HEK293T (cell line): Measurements from ENCODE around the gene ASCC1.

Experiments used
- CTCF ChIA-PET: fragments of 350-600 bp; formaldehyde crosslinking; extraction: SDS; loops from one replicate; lab custom pipeline; 2021; ENCODE audit warnings: antibody characterized with exemption, inconsistent platforms; lab: Yijun Ruan, JAX
- POLR2A ChIA-PET: fragments of 350-600 bp; formaldehyde crosslinking; extraction: SDS; loops from one replicate; lab custom pipeline; 2020; ENCODE audit warnings: antibody characterized with exemption, inconsistent platforms; lab: Yijun Ruan, JAX
- DNase-seq: peaks from one replicate; pipeline ENCODE4 v3.0.0; 2012; ENCODE audit warnings: mixed read lengths; ENCODE audit errors: extremely low spot score
- ARNT ChIP-seq: fragments of 450-650 bp; IDR thresholded peaks from 2 replicates; pipeline ENCODE4 v1.6.1; 2017; ENCODE audit warnings: mild to moderate bottlenecking
- BHLHE40 ChIP-seq: fragments of 450-650 bp; IDR thresholded peaks from 2 replicates; pipeline ENCODE4 v1.6.1; 2016; ENCODE audit warnings: mild to moderate bottlenecking, moderate library complexity, borderline replicate concordance
- CTBP1 ChIP-seq: fragments of 450-650 bp; IDR thresholded peaks from 2 replicates; pipeline ENCODE4 v1.6.1; 2016; ENCODE audit warnings: borderline replicate concordance
- ELF4 ChIP-seq: fragments of 450-650 bp; IDR thresholded peaks from 2 replicates; pipeline ENCODE4 v1.6.1; 2017; ENCODE audit warnings: antibody characterized with exemption
- FOXA1 ChIP-seq: fragments of 450-650 bp; IDR thresholded peaks from 2 replicates; pipeline ENCODE4 v1.6.1; 2016; ENCODE audit warnings: mild to moderate bottlenecking
- FOXK2 ChIP-seq: fragments of 450-650 bp; IDR thresholded peaks from 2 replicates; pipeline ENCODE4 v1.6.1; 2016; ENCODE audit warnings: mild to moderate bottlenecking
- FOXM1 ChIP-seq: fragments of 450-650 bp; IDR thresholded peaks from 2 replicates; pipeline ENCODE4 v1.6.1; 2017; ENCODE audit warnings: mild to moderate bottlenecking, borderline replicate concordance
- HDGF ChIP-seq: fragments of 450-650 bp; IDR thresholded peaks from 2 replicates; pipeline ENCODE4 v1.6.1; 2017; ENCODE audit warnings: antibody characterized with exemption, borderline replicate concordance
- L3MBTL2 ChIP-seq: fragments of 450-650 bp; conservative IDR thresholded peaks from 2 replicates; pipeline ENCODE4 v1.6.1; 2016; ENCODE audit warnings: mild to moderate bottlenecking
- LEF1 ChIP-seq: fragments of 450-650 bp; IDR thresholded peaks from 2 replicates; pipeline ENCODE4 v1.6.1; 2017; ENCODE audit warnings: mild to moderate bottlenecking, borderline replicate concordance
- NFRKB ChIP-seq: fragments of 450-650 bp; IDR thresholded peaks from 2 replicates; pipeline ENCODE4 v1.6.1; 2016; ENCODE audit warnings: mild to moderate bottlenecking, moderate library complexity
- SP1 ChIP-seq: fragments of 450-650 bp; IDR thresholded peaks from 2 replicates; pipeline ENCODE4 v1.6.1; 2017
- SUZ12 ChIP-seq: fragments of 450-650 bp; IDR thresholded peaks from 2 replicates; pipeline ENCODE4 v1.6.1; 2016; ENCODE audit warnings: mild to moderate bottlenecking
- TARDBP ChIP-seq: fragments of 450-650 bp; IDR thresholded peaks from 2 replicates; pipeline ENCODE4 v1.6.1; 2016
- ZNF384 ChIP-seq: fragments of 450-650 bp; IDR thresholded peaks from 2 replicates; pipeline ENCODE4 v1.6.1; 2016
- TF ChIP-seq, protein P1 (sequence below): fragments of 450-650 bp; IDR thresholded peaks from 2 replicates; pipeline ENCODE4 v1.6.1; 2016

The ASCC1 gene

DNA sequence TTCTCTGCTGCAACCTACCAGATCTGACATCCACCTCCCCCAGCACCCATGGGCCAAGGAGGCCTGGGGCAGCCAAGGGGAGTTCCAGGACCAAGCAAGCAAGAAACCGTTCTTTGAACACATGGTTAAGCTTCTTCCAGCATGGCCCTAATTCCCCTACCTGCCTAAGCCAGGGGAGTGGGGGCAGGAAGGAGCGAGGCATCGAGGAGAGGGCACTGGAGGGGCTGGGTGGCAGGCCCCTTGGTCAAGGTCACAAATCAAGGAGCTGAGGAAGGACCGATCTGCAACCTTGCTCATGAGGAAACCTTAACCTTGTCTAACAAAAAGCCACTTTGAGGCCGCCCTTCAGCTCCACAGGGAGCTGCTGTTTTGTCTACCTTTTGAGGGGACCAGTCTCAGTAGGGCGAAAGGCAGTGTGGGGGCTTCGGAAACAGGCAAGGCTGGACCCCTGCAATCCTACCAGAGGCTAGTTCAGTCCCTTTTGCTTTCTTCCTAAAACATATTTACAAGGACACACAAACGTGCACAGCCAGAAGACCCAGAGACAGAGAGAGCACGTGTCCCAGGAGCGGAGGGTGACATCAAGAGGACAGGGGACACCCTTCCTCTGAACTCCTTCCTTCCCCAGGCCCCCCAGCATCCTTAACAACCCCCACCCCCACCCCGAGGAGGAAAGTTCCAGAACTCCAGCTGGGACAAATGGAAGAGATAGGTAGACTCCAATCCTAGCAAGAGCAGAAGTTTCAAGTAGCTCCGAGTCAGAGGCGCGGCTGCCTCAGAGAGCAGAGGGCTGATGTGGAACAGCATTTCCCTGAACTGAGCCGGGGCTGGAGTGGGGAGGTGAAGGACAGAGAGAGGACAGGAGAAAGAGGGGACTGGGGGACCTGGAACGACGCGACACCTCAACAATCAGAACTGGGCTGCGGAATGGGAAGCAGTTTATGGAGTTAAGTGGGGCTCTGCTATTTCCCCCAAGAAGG lies 155.9 kb downstream of the ASCC1 start:
- CTCF ChIA-PET: interaction anchor here (0.6 to 3.0 kb wide), 7 partner anchors 9 to 643 kb away, joined by 3 to 21 read pairs (median 5); no protein-coding TSS in a partner anchor
- no peak for DNase-seq
- no peak for TF ChIP-seq FOXM1
- no peak for TF ChIP-seq TARDBP
- no peak for TF ChIP-seq HDGF
- TF ChIP-seq, protein P1, sequence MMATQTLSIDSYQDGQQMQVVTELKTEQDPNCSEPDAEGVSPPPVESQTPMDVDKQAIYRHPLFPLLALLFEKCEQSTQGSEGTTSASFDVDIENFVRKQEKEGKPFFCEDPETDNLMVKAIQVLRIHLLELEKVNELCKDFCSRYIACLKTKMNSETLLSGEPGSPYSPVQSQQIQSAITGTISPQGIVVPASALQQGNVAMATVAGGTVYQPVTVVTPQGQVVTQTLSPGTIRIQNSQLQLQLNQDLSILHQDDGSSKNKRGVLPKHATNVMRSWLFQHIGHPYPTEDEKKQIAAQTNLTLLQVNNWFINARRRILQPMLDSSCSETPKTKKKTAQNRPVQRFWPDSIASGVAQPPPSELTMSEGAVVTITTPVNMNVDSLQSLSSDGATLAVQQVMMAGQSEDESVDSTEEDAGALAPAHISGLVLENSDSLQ: no peak
- no peak for TF ChIP-seq NFRKB
- no peak for TF ChIP-seq SP1
- TF ChIP-seq CTBP1: no peak
- no peak for TF ChIP-seq ARNT
- no peak for TF ChIP-seq FOXA1
- TF ChIP-seq BHLHE40: no peak
- TF ChIP-seq L3MBTL2: no peak
- no peak for TF ChIP-seq SUZ12
- no peak for TF ChIP-seq ZNF384
- no peak for TF ChIP-seq LEF1
- TF ChIP-seq ELF4: no peak
- TF ChIP-seq FOXK2: no peak
- POLR2A ChIA-PET: interaction anchor here (0.6 to 1.7 kb wide), 4 partner anchors 7 to 213 kb away, joined by 4 to 5 read pairs (median 4); partner anchors contain the start of genes ANAPC16, ASCC1 and DDIT4

GRCh38 chr10:72058989-72059842 lies 156.9 kb downstream of the ASCC1 start:
- POLR2A ChIA-PET: interaction anchor here (0.6 to 1.7 kb wide), 4 partner anchors 8 to 214 kb away, joined by 4 to 5 read pairs (median 4); partner anchors contain the start of genes ANAPC16, ASCC1 and DDIT4
- no peak for DNase-seq
- no peak for TF ChIP-seq FOXK2
- no peak for TF ChIP-seq L3MBTL2
- TF ChIP-seq NFRKB: no peak
- no peak for TF ChIP-seq ARNT
- no peak for TF ChIP-seq LEF1
- TF ChIP-seq, protein P1: no peak
- no peak for TF ChIP-seq TARDBP

DNA sequence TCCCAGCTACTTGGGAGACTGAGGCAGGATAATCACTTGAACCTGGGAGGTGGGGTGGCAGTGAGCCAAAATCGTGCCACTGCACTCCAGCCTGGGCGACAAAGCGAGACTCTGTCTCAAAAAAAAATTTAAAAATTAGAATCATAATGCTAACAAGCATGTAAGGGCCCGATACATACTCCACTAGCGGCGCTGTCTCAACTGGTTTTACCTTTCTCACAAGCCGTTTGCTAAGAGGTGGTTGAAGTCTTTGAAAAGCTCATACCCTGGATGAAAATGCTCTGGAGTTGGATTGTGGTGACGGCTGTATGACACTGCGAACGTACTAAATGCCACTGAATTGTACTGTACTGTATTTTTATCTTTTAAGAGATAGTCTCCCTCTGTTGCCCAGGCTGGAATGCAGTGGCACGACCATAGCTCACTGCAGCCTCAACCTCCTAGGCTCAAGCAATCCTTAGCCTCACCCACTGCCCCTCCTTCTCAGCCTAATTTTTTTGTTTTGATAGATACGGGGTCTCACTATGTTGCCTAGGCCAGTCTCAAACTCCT lies 157.7 kb downstream of the ASCC1 start:
- ChIA-PET POLR2A (interaction anchor here (1.2 to 2.4 kb wide), 3 partner anchors 9 to 262 kb away, joined by 4 to 6 read pairs (median 4); partner anchors contain the start of gene DDIT4), CTCF (interaction anchor here (0.7 to 3.0 kb wide), 3 partner anchors 10 to 278 kb away, joined by 3 to 21 read pairs (median 10); no protein-coding TSS in a partner anchor)
- DNase-seq: no peak
- TF ChIP-seq SUZ12 (no peak), FOXK2 (no peak), FOXA1 (no peak), NFRKB (no peak), LEF1 (no peak), ZNF384 (no peak), ELF4 (no peak), L3MBTL2 (no peak), CTBP1 (no peak), ARNT (no peak), BHLHE40 (no peak), TARDBP (no peak), FOXM1 (no peak), SP1 (no peak), HDGF (no peak)
- TF ChIP-seq, protein P1: no peak

More at GRCh38 chr10:72058989-72059842, 156.9 kb downstream of the ASCC1 start:
- CTCF ChIA-PET: interaction anchor here (0.7 to 3.0 kb wide), 6 partner anchors 9 to 362 kb away, joined by 3 to 21 read pairs (median 5); no protein-coding TSS in a partner anchor

DNA sequence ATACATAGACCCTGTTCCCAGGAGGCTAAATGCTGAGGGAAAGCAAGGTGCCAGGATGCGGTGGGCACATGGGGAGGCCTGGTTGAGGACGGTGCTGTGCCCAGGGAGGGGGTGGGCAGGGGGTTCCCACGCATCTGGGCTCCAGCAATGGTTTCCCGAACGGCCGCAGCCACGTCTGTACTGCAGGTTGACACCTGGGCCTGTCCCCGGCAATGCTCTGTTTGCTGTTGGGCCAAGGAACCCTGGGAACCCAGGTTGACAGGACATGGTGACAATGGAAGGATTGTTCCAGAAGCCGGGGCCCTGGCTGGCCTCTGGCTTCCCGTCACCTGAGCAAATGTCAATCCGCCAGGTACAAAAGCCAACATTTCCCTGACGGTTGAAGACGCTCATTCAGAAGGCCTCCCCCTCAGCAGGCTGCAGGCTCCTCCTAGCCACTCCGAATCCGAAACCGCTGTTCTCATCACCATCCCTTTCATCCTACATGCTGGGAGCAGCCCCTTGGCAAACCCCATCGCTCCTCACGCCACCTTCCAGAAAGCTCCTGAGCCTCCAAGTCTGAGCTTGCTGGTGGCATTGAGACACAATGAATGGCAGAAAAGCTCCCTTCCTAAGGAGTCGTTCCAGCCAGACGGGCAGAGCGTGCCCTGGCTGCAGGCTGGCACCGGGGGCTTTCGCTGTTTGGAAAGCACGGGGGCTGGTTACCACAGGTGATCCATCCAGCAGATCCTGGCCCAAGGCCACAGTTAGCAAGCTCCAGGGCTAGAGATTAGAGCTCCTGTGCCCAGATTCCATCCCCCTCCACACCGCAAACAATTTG lies 158.9 kb downstream of the ASCC1 start:
- DNase-seq: no peak
- ChIA-PET POLR2A (interaction anchor here (0.9 to 2.4 kb wide), 2 partner anchors 8 to 264 kb away, joined by 3 to 6 read pairs; no protein-coding TSS in a partner anchor), CTCF (interaction anchor here (3.0 kb wide), 1 partner anchor 9 kb away, joined by 21 read pairs; no protein-coding TSS in a partner anchor)
- TF ChIP-seq L3MBTL2 (no peak), BHLHE40 (no peak), TARDBP (no peak), CTBP1 (no peak), HDGF (no peak), ELF4 (no peak), FOXM1 (no peak), ZNF384 (no peak), SP1 (no peak), FOXA1 (no peak), LEF1 (no peak), SUZ12 (no peak)
- TF ChIP-seq, protein P1: no peak
